Measurements from ENCODE around the gene PLCB3. TPM values are rescaled to one million over a fixed set of nuclear protein-coding genes. Genes with fewer than 3 reads are reported as not detected.

The PLCB3 gene
- total RNA-seq, 2 experiments from 2014 or later, result 10.4 to 12.3 TPM

GRCh38 chr11:64223001-64223651 is 28.2 kb upstream of the PLCB3 start:
- intact Hi-C loops (cut with micrococcal nuclease), result no loop called here
- Mint-ChIP-seq H3K4me1 (ENCODE audit: low read depth) (peaks cover 18% of the 10 kb centered on the region), H3K27me3 (no peaks in the 10 kb centered on the region), H3K4me3 (no peak overlapping the region), H3K27ac (no peak overlapping the region), H3K9me3 (no peaks in the 10 kb centered on the region), H3K36me3 (peaks cover 16% of the 10 kb centered on the region)
- ChIA-PET CTCF (interaction anchor here (5.2 kb wide), 1 partner anchor 16 kb away, joined by 38 read pairs; the partner anchor contains the start of gene FERMT3), POLR2A (interaction anchor here (0.5 to 5.4 kb wide), 7 partner anchors 8 to 42 kb away, joined by 3 to 66 read pairs (median 4); partner anchors contain the start of gene FERMT3)
- no peak for DNase-seq

GRCh38 chr11:64224151-64224890 is 27.0 kb upstream of the PLCB3 start:
- Mint-ChIP-seq H3K27ac (peak overlapping the region; percentile 49), H3K4me1 (ENCODE audit: low read depth) (peaks cover 21% of the 10 kb centered on the region), H3K4me3 (peak overlapping the region; percentile 88), H3K9me3 (no peaks in the 10 kb centered on the region), H3K27me3 (no peaks in the 10 kb centered on the region), H3K36me3 (peaks cover 8% of the 10 kb centered on the region)
- intact Hi-C loops (cut with micrococcal nuclease), result no loop called here
- POLR2A ChIA-PET, result interaction anchor here (0.6 to 5.4 kb wide), 7 partner anchors 9 to 1452 kb away, joined by 3 to 66 read pairs (median 3); partner anchors contain the start of gene FERMT3
- no peak for DNase-seq
- CTCF ChIA-PET, result interaction anchor here (0.6 to 5.2 kb wide), 4 partner anchors 8 to 107 kb away, joined by 3 to 38 read pairs (median 4); partner anchors contain the start of gene FERMT3

- peaks cover 27% of the 10 kb centered on the region for H3K4me1 Mint-ChIP-seq (ENCODE audit: low read depth)
- H3K27ac Mint-ChIP-seq, result peak overlapping the region; percentile 83
- ChIA-PET POLR2A (interaction anchor here (0.9 to 5.4 kb wide), 7 partner anchors 10 to 92 kb away, joined by 3 to 66 read pairs (median 6); partner anchors contain the start of genes FERMT3, PRDX5 and TRMT112), CTCF (interaction anchor here (0.6 to 5.2 kb wide), 5 partner anchors 8 to 107 kb away, joined by 3 to 38 read pairs (median 3); partner anchors contain the start of genes FERMT3 and PRDX5)
- no peaks in the 10 kb centered on the region for H3K9me3 Mint-ChIP-seq
- peak overlapping the region; percentile 88 for H3K4me3 Mint-ChIP-seq
- H3K27me3 Mint-ChIP-seq, result no peaks in the 10 kb centered on the region
- no peak for DNase-seq
- H3K36me3 Mint-ChIP-seq, result peaks cover 7% of the 10 kb centered on the region
- intact Hi-C loops (cut with micrococcal nuclease), result no loop called here
Observed at GRCh38 chr11:64224891-64225607, 26.3 kb upstream of the PLCB3 start.

GRCh38 chr11:64225608-64226506 is 25.5 kb upstream of the PLCB3 start, which contains the start of the genes NUDT22 and TRPT1:
NUDT22 (plus strand) TSS chr11:64226274; CDS start chr11:64226653, 379 bp downstream.
TRPT1 (minus strand) TSS chr11:64226186; CDS start chr11:64225860, 326 bp downstream.
- ChIA-PET POLR2A (interaction anchor here (0.9 to 5.4 kb wide), 13 partner anchors 10 to 92 kb away, joined by 3 to 66 read pairs (median 6); partner anchors contain the start of genes BAD, FERMT3, FKBP2 and PPP1R14B), CTCF (interaction anchor here (0.6 to 5.2 kb wide), 20 partner anchors 8 to 463 kb away, joined by 3 to 38 read pairs (median 3); partner anchors contain the start of genes CATSPERZ, ESRRA, FERMT3 and FKBP2)
- Mint-ChIP-seq H3K27me3 (no peaks in the 10 kb centered on the region), H3K4me3 (peak within 1 kb of the TSS; percentile 88), H3K9me3 (no peaks in the 10 kb centered on the region), H3K4me1 (ENCODE audit: low read depth) (peaks cover 28% of the 10 kb centered on the region), H3K27ac (peak within 1 kb of the TSS; percentile 84), H3K36me3 (peaks cover 5% of the 10 kb centered on the region)
- intact Hi-C loops (cut with micrococcal nuclease), result loop anchor here (1.0 kb wide), 3 partner anchors 14 to 41 kb away; no protein-coding TSS in a partner anchor
- peak; percentile 95 for DNase-seq

GRCh38 chr11:64226507-64227051 is 24.8 kb upstream of the PLCB3 start:
- CTCF ChIA-PET, result interaction anchor here (0.7 to 5.2 kb wide), 17 partner anchors 7 to 462 kb away, joined by 3 to 38 read pairs (median 3); partner anchors contain the start of genes CATSPERZ, ESRRA, FERMT3 and FKBP2
- POLR2A ChIA-PET, result interaction anchor here (0.7 to 5.4 kb wide), 12 partner anchors 9 to 91 kb away, joined by 3 to 66 read pairs (median 6); partner anchors contain the start of genes BAD, FERMT3, FKBP2 and PPP1R14B
- Mint-ChIP-seq H3K4me1 (ENCODE audit: low read depth) (peaks cover 31% of the 10 kb centered on the region), H3K27me3 (no peaks in the 10 kb centered on the region), H3K36me3 (peaks cover 5% of the 10 kb centered on the region), H3K27ac (peak overlapping the region; percentile 84), H3K9me3 (no peaks in the 10 kb centered on the region), H3K4me3 (peak overlapping the region; percentile 88)
- intact Hi-C loops (cut with micrococcal nuclease), result loop anchor here (1.0 kb wide), 3 partner anchors 14 to 41 kb away; no protein-coding TSS in a partner anchor
- peak; percentile 81 for DNase-seq

GRCh38 chr11:64227405-64227956 is 23.8 kb upstream of the PLCB3 start:
- no peak for DNase-seq
- H3K27ac Mint-ChIP-seq, result peak overlapping the region; percentile 84
- intact Hi-C loops (cut with micrococcal nuclease), result no loop called here
- CTCF ChIA-PET, result interaction anchor here (1.0 to 5.2 kb wide), 5 partner anchors 21 to 76 kb away, joined by 3 to 38 read pairs (median 5); partner anchors contain the start of genes CATSPERZ, ESRRA and FERMT3
- H3K4me3 Mint-ChIP-seq, result peak overlapping the region; percentile 88
- H3K4me1 Mint-ChIP-seq (ENCODE audit: low read depth), result peaks cover 37% of the 10 kb centered on the region
- peaks cover 5% of the 10 kb centered on the region for H3K36me3 Mint-ChIP-seq
- no peaks in the 10 kb centered on the region for H3K9me3 Mint-ChIP-seq
- POLR2A ChIA-PET, result interaction anchor here (0.7 to 5.4 kb wide), 8 partner anchors 10 to 42 kb away, joined by 3 to 66 read pairs (median 8); partner anchors contain the start of genes FERMT3, PPP1R14B and STIP1
- no peaks in the 10 kb centered on the region for H3K27me3 Mint-ChIP-seq

- H3K4me3 Mint-ChIP-seq, result peak overlapping the region; percentile 39
- ChIA-PET POLR2A (no interaction called here), CTCF (interaction anchor here (1.2 kb wide), 1 partner anchor 75 kb away, joined by 3 read pairs; no protein-coding TSS in a partner anchor)
- peaks cover 5% of the 10 kb centered on the region for H3K36me3 Mint-ChIP-seq
- H3K4me1 Mint-ChIP-seq (ENCODE audit: low read depth), result peaks cover 34% of the 10 kb centered on the region
- peak overlapping the region; percentile 28 for H3K27ac Mint-ChIP-seq
- DNase-seq, result no peak
- no peaks in the 10 kb centered on the region for H3K27me3 Mint-ChIP-seq
- no peaks in the 10 kb centered on the region for H3K9me3 Mint-ChIP-seq
- intact Hi-C loops (cut with micrococcal nuclease), result no loop called here
Observed at GRCh38 chr11:64229090-64229743, 22.1 kb upstream of the PLCB3 start.

GRCh38 chr11:64229744-64230170 is 21.6 kb upstream of the PLCB3 start:
- CTCF ChIA-PET, result no interaction called here
- H3K36me3 Mint-ChIP-seq, result peaks cover 5% of the 10 kb centered on the region

GRCh38 chr11:64230171-64230984 is 21.0 kb upstream of the PLCB3 start, which contains the start of gene DNAJC4:
DNAJC4 (plus strand) TSS chr11:64230548; CDS start chr11:64230855, 307 bp downstream.
- H3K4me1 Mint-ChIP-seq (ENCODE audit: low read depth), result peaks cover 33% of the 10 kb centered on the region
- ChIA-PET POLR2A (no interaction called here), CTCF (no interaction called here)
- no peaks in the 10 kb centered on the region for H3K27me3 Mint-ChIP-seq
- peak within 1 kb of the TSS; percentile 79 for H3K4me3 Mint-ChIP-seq
- DNase-seq, result peak; percentile 92
- peaks cover 7% of the 10 kb centered on the region for H3K36me3 Mint-ChIP-seq
- no peaks in the 10 kb centered on the region for H3K9me3 Mint-ChIP-seq
- peak within 1 kb of the TSS; percentile 80 for H3K27ac Mint-ChIP-seq
- intact Hi-C loops (cut with micrococcal nuclease), result loop anchor here (1.0 kb wide), 2 partner anchors 11 to 23 kb away; partner anchors contain the start of gene FKBP2

More at GRCh38 chr11:64229744-64230170, 21.6 kb upstream of the PLCB3 start:
- POLR2A ChIA-PET, result no interaction called here
- peaks cover 33% of the 10 kb centered on the region for H3K4me1 Mint-ChIP-seq (ENCODE audit: low read depth)
- DNase-seq, result no peak
- no peaks in the 10 kb centered on the region for H3K9me3 Mint-ChIP-seq
- peak overlapping the region; percentile 79 for H3K4me3 Mint-ChIP-seq
- H3K27me3 Mint-ChIP-seq, result no peaks in the 10 kb centered on the region
- peak overlapping the region; percentile 80 for H3K27ac Mint-ChIP-seq
- intact Hi-C loops (cut with micrococcal nuclease), result loop anchor here (1.0 kb wide), 2 partner anchors 12 to 22 kb away; partner anchors contain the start of gene FKBP2
